Mesothelial cell of epicardium (in vitro differentiated cells): ENCODE measurements around the gene AMMECR1. TPM values are rescaled to one million over a fixed set of nuclear protein-coding genes. Genes with fewer than 3 reads are reported as not detected.

Experiments used
- DNase-seq, 2 experiments: peaks; one replicate each; pipeline ENCODE4 v3.0.0; 2021; ENCODE audit warnings: low spot score in 2 of 2; ENCODE audit not compliant: unreplicated experiment in 2 of 2
- H3K27ac Mint-ChIP-seq: 2 replicates; pipeline ENCODE4 v1.8.0; 2021; ENCODE audit warnings: mixed read lengths
- H3K27me3 Mint-ChIP-seq: 2 replicates; pipeline ENCODE4 v1.8.0; 2021; ENCODE audit warnings: low read depth, mixed read lengths
- H3K36me3 Mint-ChIP-seq: 2 replicates; pipeline ENCODE4 v1.8.0; 2021; ENCODE audit warnings: mixed read lengths
- H3K4me1 Mint-ChIP-seq: 2 replicates; pipeline ENCODE4 v1.8.0; 2021; ENCODE audit warnings: mixed read lengths
- H3K4me3 Mint-ChIP-seq: 2 replicates; pipeline ENCODE4 v1.8.0; 2021; ENCODE audit warnings: mild to moderate bottlenecking, moderate library complexity, mixed read lengths
- H3K9me3 Mint-ChIP-seq: 2 replicates; pipeline ENCODE4 v1.8.0; 2021; ENCODE audit warnings: mixed read lengths
- total RNA-seq: library from RNA; stranded (reverse); gene quantifications from 3 replicates; pipeline ENCODE4 v1.2.1, GENCODE V29; 2021
- TF ChIP-seq, protein P1 (sequence below): fragments of 200-600 bp; sonication (generic); IDR thresholded peaks from one replicate; pipeline ENCODE4 v1.5.0; 2021; ENCODE audit warnings: antibody characterized with exemption; ENCODE audit not compliant: unreplicated experiment

AMMECR1 gene
- total RNA-seq, 1 donor from 2014 or later: 15.6 TPM

DNA sequence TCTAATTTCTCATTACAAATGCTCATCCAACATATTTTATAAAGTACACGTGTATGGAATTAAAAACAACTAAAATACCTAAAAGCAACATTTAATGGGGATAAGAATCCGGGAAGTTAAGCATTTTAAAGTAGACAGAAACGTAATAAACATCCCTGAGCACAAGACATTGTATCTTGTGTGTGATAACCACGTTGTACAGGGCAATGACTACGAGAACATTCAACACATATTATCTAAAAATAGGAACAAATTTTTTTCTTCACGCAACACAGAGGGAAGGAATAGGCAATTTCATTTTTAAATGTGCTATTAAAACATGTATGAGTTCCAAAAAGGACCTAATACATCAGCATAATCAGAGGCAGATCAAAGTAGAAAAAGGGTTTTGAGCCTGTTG is 49.5 kb downstream of the AMMECR1 start:
- H3K9me3 Mint-ChIP-seq: peaks cover 16% of the 10 kb centered on the region
- DNase-seq: no peak
- peaks cover 19% of the 10 kb centered on the region for H3K4me1 Mint-ChIP-seq
- H3K36me3 Mint-ChIP-seq: no peaks in the 10 kb centered on the region
- peak overlapping the region; percentile 87 for H3K27ac Mint-ChIP-seq
- H3K4me3 Mint-ChIP-seq: no peak overlapping the region
- no peaks in the 10 kb centered on the region for H3K27me3 Mint-ChIP-seq
- TF ChIP-seq, protein P1, sequence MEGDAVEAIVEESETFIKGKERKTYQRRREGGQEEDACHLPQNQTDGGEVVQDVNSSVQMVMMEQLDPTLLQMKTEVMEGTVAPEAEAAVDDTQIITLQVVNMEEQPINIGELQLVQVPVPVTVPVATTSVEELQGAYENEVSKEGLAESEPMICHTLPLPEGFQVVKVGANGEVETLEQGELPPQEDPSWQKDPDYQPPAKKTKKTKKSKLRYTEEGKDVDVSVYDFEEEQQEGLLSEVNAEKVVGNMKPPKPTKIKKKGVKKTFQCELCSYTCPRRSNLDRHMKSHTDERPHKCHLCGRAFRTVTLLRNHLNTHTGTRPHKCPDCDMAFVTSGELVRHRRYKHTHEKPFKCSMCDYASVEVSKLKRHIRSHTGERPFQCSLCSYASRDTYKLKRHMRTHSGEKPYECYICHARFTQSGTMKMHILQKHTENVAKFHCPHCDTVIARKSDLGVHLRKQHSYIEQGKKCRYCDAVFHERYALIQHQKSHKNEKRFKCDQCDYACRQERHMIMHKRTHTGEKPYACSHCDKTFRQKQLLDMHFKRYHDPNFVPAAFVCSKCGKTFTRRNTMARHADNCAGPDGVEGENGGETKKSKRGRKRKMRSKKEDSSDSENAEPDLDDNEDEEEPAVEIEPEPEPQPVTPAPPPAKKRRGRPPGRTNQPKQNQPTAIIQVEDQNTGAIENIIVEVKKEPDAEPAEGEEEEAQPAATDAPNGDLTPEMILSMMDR: no peak

DNA sequence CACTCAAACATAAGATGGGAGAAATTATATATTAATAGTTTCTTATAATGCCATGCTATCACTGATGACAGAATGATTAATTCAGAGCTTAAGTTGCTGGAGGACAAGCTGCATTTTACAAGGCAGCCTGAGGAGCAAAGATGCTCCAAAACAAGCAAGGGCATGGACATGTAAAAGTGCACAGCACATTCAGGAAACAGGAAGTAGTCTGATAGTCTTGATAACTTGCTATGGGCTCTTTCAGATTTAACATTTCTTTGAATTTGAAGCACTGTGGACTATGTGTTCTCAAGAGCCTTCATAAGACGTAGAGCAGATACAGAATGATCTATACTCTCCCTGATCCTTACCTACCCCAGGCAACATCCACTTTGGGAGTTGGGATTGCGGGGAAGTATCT is 50.0 kb downstream of the AMMECR1 start:
- H3K36me3 Mint-ChIP-seq: no peaks in the 10 kb centered on the region
- peaks cover 11% of the 10 kb centered on the region for H3K9me3 Mint-ChIP-seq

DNA sequence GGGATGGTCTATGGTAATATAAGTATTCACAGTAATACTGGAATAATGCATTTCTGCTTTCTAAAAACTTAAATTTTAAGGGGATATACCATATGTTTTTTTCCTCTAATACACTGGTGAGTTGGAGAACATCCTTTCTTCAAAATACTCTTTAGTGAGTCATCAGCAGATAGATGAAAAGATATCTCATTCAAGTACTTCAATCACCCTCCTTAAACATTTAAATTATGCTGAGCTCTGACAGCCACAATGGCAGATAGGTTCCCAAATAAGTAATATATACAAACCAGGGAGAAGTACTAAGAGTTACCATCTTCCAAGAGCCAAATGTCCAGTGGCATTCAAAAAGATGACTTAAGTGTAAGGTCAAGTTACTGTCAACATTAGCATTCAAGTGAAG is 52.2 kb downstream of the AMMECR1 start:
- Mint-ChIP-seq H3K27me3 (no peaks in the 10 kb centered on the region), H3K4me1 (peaks cover 21% of the 10 kb centered on the region), H3K36me3 (no peaks in the 10 kb centered on the region), H3K27ac (no peak overlapping the region), H3K4me3 (no peak overlapping the region), H3K9me3 (peaks cover 7% of the 10 kb centered on the region)
- DNase-seq: no peak
- TF ChIP-seq, protein P1: no peak

More for the DNA sequence above, 50.0 kb downstream of the AMMECR1 start:
- no peak overlapping the region for H3K4me3 Mint-ChIP-seq
- H3K27me3 Mint-ChIP-seq: no peaks in the 10 kb centered on the region
- DNase-seq: no peak
- peaks cover 21% of the 10 kb centered on the region for H3K4me1 Mint-ChIP-seq
- TF ChIP-seq, protein P1: no peak
- H3K27ac Mint-ChIP-seq: peak overlapping the region; percentile 87

DNA sequence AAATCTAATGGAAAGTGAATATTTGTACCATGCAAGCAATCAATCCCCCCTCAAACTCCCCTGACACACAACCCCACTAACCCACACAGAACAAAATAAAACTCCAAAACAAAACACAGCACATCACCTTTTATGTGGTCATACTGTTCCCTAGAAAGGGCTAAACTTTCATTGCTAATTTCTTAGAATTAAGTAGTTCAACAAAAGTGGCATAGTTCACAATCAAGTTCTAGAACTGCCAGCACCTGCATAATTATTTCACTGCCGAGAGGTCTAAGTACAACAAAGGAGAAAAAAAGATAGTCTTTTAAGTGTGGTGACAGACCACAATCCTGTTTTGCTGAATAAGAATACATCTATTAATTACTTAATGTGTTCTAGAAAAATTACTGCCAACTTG is 58.8 kb downstream of the AMMECR1 start:
- Mint-ChIP-seq H3K27me3 (no peaks in the 10 kb centered on the region), H3K36me3 (no peaks in the 10 kb centered on the region), H3K9me3 (no peaks in the 10 kb centered on the region), H3K4me1 (peaks cover 9% of the 10 kb centered on the region), H3K27ac (no peak overlapping the region), H3K4me3 (no peak overlapping the region)
- no peak for DNase-seq
- TF ChIP-seq, protein P1: no peak

DNA sequence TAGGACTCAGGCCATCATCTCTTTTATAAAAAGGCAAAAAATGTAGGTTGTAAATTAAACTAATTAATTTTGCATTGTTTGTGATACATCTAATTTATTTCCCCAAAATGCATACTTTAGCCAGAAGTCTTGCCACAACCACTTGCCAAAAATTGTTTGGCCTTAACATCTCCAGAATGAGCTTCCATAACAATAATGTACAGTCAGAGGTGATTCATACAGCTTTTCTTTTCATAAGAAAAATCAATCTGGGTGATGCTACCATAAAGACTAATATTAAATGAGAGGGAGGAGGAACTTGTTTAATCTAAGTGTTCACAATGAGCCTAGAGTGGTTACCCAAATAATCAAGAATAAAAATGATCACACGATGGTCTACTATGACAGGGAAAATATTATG is 59.3 kb downstream of the AMMECR1 start:
- Mint-ChIP-seq H3K27me3 (no peaks in the 10 kb centered on the region), H3K9me3 (no peaks in the 10 kb centered on the region), H3K4me3 (no peak overlapping the region), H3K4me1 (peaks cover 9% of the 10 kb centered on the region), H3K27ac (no peak overlapping the region), H3K36me3 (no peaks in the 10 kb centered on the region)
- TF ChIP-seq, protein P1: no peak
- DNase-seq: no peak

DNA sequence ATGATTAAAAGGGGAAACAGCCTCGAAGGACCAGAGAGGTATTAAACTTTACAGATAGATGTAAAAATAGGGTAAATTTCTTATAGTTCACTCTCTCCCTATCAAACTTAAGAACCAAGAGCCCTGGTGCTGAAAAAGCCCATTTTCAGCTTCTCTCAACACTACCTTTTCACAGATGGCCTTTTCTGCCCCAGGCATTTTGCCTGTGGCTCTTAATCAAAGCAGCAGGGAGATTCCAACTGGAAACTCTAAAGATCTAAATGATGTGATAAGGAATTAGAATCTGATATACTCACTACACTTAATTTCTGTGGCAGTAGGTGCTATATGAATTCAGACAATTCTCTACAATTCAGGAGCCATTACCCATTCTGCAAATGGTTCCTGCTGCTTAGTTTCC is 60.0 kb downstream of the AMMECR1 start:
- Mint-ChIP-seq H3K9me3 (no peaks in the 10 kb centered on the region), H3K4me3 (no peak overlapping the region), H3K27ac (no peak overlapping the region), H3K4me1 (peaks cover 6% of the 10 kb centered on the region), H3K27me3 (no peaks in the 10 kb centered on the region), H3K36me3 (no peaks in the 10 kb centered on the region)
- TF ChIP-seq, protein P1: no peak
- no peak for DNase-seq
